Stimulated activated CD4-positive, alpha-beta T cell treated with anti-CD3 and anti-CD28 coated beads, Interleukin-1b, Interleukin-23, amount 100 ng/mL, for 1 hour (primary cell): ENCODE data around the gene ARHGAP6.

Experiments used
- DNase-seq, 2 donors: peaks; one replicate each; pipeline ENCODE4 v3.0.0-alpha.2; 2020; ENCODE audit warnings: low read depth in 2 of 2

ARHGAP6 gene

DNA sequence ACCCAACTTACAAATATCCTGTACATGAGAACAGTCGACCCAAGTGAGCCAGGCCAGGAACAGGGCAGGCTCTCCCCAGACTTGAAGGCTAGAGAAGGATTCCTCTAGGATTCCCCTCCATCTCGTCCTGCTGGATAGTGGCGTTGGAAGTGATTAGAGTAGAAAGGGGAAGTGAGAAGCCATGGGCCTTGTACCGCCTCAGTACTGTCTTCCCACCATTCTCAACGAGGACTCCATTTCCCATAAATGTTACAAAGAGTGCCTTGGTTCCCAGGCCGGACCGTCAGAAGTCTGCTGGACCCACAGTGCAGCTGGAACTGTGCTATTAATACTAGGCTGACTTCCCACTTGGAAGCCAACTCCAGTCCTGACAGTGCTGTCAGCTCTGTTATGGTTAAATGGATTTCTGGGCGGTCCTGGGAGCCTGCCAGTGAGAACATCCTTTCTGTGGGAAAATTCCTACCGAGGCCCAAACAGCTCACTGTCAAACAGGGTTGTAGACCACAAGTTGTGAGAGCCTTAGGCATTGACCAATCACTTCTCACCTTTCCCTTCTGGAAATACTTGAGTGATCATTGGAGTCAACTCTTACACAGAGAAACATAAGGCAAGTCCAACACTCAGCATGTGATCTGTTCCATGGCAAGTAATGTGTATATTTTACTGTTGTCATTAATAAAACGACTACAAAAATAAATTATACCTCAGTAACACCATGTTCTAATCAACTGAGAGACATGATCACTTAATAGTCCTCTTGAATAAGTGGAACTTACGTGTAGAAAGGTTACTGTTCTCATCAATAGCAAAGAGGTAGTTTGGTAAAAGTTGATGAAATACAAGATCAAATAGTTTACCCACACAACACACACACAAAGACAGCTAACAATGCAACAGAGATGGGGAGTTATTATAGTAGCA is 314.1 kb downstream of the ARHGAP6 start:
- no peak for DNase-seq

- DNase-seq, result no peak
Observed at GRCh38 chrX:11349661-11350337, 315.9 kb downstream of the ARHGAP6 start.

DNA sequence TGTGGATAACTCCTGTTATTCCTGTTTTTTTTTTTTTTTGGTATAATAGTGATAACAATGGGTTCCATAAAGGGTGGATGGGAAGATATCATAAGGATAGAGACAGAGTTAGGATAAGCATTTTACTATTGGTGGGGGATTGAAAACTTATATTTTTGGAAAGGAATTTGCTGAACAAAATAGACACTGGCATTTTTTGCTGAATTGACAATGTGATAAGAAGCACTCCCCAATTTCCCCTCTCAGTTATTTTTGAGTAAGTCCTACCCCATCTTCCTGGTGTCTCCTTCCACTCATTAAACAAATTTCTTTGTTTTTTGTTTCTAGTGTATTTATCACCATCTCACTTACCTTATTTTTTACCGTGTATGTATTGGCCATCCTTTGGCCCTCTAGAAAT is 316.7 kb downstream of the ARHGAP6 start:
- DNase-seq, result no peak

DNA sequence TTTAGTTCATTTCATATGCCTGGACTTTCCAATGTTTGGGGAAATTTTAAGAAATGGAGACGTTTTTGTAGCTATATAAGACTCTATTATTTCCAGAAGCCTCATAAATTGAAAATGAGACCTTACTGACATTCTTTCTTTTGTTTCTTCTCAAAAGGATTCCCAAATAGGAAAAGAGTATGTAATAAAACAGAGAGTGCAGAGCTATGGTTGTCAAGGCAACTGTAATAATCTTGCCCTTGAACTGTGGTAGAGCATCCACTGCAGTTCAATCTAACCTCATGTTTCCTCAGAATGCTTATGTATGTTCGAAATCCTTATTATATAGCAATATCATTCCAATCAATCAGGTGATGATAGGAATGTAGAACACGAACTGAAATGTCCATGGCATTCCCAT is 318.4 kb downstream of the ARHGAP6 start:
- DNase-seq, result no peak

DNA sequence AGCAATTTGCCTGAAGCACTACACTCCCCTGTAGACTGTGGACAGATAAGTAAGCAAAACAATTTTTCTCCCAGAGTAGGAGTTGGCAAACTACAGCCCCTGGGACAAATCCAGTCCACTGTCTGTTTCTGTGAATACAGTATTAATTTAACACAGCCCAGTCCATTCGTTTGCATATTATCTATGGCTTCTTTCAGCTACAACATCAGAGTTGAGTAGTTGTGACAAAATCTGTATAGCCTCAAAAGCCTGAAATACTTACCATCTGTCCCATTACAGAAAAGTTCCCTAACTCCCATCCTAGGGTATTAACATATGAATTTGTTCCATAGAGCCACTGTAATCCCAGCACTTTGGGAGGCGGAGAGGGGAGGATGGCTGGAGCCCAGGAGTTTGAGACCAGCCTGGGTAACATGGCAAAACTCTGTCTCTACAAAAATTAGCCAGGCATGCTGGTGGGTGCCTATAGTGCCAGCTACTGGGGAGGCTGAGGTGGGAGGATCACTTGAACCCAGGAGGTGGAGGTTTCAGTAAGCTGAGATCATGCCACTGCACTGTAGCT is 319.5 kb downstream of the ARHGAP6 start:
- DNase-seq, result no peak

DNA sequence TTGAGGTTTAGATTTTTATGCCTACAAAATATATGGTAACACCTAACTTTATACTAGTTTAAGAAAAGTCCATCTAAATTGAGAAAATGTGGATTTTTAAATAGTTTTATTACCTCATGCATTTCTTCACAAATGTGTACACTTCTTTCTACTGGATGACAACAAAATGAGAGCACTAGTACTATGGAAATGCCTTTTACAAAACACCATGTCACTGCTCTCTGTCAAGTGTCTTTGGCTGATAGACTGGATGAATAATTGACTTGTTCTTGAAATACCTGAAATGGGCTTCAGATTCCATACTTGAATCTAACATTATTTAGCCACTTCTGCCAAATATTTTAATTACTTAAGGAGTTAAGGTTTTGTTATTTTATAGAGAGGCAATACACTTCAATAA is 323.0 kb downstream of the ARHGAP6 start:
- DNase-seq, result no peak

DNA sequence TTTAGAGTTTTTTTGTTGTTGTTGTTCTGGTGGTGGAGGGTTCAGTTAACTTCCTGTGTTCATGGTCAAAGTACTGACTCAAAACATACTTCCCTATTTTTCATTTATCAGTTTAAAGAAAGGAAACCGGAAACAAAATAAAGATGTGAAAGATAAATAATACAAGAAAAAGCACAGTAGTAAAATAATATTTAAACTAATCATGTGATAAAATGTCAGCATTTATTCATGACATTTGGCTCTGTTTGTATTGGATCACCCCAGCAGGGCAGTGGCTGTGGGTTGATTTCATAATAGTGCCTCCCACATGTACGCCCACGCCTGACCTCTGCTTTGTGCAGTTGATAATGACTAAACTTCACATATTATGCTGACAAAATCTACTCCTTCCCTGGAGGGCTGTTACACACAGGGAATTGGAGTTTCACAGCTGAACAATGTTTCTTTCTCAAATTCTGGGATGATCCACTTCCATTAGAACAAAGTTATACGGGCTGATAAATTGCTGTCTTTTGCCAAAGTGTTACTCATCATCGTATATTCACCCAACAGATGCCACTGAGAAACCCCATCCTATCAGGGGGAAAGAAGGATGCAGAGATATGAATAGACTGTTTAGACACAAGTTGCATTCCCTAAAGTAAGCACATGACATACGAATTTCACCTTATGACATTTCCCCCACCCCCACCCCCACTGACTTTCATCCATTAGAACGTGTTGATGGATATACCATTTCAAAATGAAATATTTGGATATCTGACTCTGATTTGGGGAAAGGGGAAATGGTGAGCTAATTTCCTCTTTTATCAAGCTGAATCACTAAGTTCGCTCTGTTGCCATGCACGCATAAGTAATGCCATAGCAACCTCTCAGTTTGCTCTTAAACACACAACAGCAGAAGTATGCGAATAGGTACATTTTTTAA is 324.2 kb downstream of the ARHGAP6 start:
- no peak for DNase-seq

DNA sequence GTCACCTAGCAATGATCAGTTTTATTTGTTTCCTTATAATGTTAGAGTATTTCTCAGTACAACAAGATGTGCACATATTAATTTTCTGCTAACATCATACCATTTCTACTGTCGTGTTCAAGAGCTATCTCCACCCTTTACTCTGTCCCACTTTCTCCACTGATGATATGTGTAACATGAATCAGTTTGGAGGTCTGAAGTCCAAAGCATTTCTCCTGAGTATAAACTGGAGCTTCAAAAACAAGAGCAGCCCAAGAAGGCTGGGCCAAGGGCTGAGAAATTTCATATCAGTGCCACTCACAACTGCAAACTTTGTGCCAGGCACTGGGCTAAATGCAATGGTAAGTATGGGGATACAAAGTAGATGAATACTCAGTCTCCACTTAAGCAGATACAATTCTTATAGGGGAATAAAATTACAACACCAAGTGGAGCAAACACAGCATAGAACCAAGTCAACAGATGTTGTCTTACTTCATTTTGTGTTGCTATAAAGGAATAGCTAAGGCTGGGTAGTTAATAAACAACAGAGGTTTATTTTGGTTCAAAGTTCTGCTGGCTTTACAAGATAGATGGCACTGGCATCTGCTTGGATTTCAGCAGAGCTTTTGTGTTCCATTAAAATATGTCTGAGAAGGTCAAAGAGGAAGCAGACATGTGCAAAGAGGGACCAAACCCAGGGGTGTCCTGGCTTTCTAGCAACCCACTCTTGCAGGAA is 328.3 kb downstream of the ARHGAP6 start:
- DNase-seq, result no peak

DNA sequence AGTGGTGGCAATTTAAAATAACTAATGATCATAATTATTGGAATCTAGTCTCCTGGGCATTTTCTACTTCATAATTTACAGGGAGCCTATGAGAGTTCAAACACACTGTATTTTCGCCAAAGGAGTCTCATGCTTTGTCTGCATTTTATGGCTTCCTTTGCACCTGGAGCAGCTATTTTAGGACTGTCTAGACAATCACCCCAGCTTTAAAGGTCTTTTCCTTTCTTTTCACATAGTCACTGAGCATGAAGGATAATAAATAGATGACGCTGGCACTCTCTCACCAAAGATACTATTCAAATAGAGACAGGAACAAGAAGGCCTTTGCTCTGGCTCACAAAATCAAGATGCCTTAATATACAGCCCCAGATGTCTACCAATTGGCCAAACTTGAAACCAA is 329.5 kb downstream of the ARHGAP6 start:
- no peak for DNase-seq

GRCh38 chrX:11334165-11334564 is 331.6 kb downstream of the ARHGAP6 start:
- no peak for DNase-seq

DNA sequence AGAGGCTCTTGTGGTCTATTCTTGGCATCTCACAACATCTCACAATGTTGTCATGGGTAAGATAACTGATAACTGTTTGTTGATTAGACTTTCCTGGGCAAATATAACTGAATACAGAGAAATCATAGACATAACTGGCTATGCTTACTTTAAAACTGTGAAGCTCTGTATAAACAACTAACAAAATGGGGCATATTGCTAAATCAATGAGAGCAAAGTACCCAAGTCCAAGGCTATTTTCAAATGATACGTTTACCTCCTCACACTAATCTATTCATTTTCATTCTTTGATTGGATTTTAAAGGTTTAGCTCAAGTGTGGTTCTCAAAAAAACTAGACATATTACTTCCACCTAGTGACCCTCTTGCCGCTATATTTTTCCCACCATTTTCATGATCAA is 333.9 kb downstream of the ARHGAP6 start:
- DNase-seq, result no peak

DNA sequence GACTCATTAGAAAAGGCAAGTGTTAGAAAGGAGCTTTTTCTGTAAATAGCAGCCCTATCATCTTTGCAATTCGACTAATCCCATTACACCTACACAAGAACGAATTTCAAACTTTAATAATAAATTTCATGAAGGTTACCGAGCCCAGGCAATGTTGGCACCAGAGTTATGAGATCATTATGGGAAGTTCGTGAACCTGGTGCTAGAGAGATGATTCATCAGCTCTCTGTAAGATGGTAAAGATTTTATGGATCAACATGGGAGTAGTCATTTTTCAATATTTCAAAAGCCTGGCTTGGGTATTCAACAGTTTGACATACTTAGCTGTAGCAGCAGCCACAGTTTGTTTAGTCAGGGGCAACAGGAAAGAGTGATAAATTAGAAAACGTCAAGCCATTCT is 336.7 kb downstream of the ARHGAP6 start:
- DNase-seq, result no peak

GRCh38 chrX:11328134-11328533 is 337.6 kb downstream of the ARHGAP6 start:
- no peak for DNase-seq

- no peak for DNase-seq
Observed at GRCh38 chrX:11321986-11322385, 343.7 kb downstream of the ARHGAP6 start.

DNA sequence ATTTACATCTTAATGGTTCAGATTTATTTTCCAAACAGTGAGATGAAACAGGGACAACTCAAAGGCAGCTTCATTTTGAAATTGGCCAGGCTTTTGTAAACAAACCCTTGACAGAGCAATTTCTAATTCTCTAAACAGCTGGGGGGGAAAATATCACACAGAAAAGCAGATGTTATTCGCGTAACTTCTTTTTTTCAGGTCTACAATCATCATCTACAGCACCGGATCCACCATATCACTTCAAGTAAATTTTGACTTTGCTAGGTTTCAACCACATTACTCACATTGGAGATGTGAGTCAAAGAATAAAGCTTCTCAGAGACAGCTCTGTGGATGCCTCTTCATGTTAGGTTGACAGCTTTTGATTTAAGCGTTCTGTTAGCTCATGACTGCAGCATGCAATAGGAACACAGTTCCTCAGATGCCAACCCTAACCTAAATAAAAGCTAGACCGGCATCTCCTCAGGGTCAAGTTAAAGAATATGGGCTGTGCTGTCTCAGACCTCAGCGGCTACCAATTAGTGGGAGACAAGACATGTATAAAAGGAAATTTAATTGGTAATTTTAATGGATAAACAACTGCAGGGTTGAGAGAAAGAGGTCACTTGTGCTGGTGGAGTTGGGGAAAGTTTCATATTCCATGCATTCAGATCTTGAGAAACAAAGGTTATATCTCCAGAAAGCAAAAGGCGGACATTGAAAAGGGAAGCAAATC is 345.8 kb downstream of the ARHGAP6 start:
- DNase-seq, result no peak

DNA sequence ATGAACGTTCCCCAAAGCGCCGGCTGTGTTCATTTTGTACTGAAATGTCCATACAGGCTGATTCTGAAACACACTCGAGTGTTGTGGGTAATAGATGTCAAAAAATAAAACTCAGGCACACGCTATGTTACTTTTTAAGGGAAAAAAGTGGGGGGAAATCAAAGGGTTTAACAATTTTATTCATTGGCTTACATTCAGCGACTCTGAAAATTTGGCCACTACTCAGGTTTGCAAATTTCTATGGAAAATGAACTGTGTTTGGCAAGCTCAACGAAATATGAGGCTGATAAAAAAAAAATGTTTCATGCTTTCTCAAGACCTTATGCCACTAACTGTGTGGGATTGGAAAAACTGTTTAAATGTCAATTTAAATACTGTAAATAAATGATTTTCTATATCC is 354.0 kb downstream of the ARHGAP6 start:
- DNase-seq, result no peak

DNA sequence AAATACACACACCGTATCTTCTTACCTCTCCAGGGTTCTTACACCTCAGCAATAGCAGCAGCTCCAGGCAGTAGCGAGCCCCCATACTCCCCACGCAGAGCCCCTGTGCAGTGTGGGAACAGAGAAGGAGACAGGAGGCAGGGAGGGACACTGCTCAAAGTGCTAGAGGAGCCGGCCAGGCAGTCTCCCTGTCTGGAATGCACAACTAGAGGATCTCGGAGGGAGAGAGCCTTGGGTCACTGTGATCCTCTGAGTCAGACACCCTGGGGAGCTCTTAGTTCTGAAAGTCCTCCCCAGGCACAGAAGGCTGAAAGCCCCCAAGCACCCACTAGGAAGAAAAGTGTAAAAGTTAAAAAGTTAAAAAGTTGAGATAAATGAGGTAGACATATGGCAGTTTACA is 356.5 kb downstream of the ARHGAP6 start:
- DNase-seq, result no peak

GRCh38 chrX:11305641-11306040 is 360.1 kb downstream of the ARHGAP6 start:
- no peak for DNase-seq

- DNase-seq, result no peak
Observed at GRCh38 chrX:11304829-11305228, 360.9 kb downstream of the ARHGAP6 start.

- DNase-seq, result no peak
Observed at GRCh38 chrX:11298600-11298999, 367.1 kb downstream of the ARHGAP6 start.

- DNase-seq, result no peak
Observed at GRCh38 chrX:11296051-11296450, 369.7 kb downstream of the ARHGAP6 start.
